IPS DF 6.9 (cell line): ENCODE data around the gene MYOD1.

Source experiments
- DNase-seq: peaks from one replicate; pipeline ENCODE4 v3.0.0-alpha.2; 2013; ENCODE audit warnings: low read depth, low spot score
- H3K27ac ChIP-seq: one replicate; pipeline ENCODE4 v1.5.1; 2013; ENCODE audit warnings: low read length, control low read depth
- H3K27me3 ChIP-seq: 2 replicates; pipeline ENCODE4 v1.6.1; 2013; ENCODE audit warnings: mild to moderate bottlenecking, low read length; ENCODE audit not compliant: control insufficient read depth, insufficient read depth
- H3K36me3 ChIP-seq: 2 replicates; pipeline ENCODE4 v1.6.1; 2013; ENCODE audit warnings: low read length; ENCODE audit not compliant: control insufficient read depth, insufficient read depth
- H3K4me1 ChIP-seq: 2 replicates; pipeline ENCODE4 v1.6.1; 2013; ENCODE audit warnings: low read length; ENCODE audit not compliant: control insufficient read depth, insufficient read depth
- H3K4me3 ChIP-seq: 2 replicates; pipeline ENCODE4 v1.5.1; 2013; ENCODE audit warnings: mild to moderate bottlenecking, low read length
- H3K9me3 ChIP-seq: 2 replicates; pipeline ENCODE4 v1.6.1; 2013; ENCODE audit warnings: low read length, inconsistent platforms; ENCODE audit not compliant: control insufficient read depth, insufficient read depth
- WGBS: extraction: QIAGEN DNeasy Blood & Tissue Kit; methylation state at CpG from one replicate; pipeline ENCODE4 v1.1.7; 2013; ENCODE audit warnings: mixed read lengths, missing lambda C conversion rate; ENCODE audit not compliant: insufficient read length, insufficient coverage; 5-methylcytosine and 5-hydroxymethylcytosine counted together

Gene MYOD1

DNA sequence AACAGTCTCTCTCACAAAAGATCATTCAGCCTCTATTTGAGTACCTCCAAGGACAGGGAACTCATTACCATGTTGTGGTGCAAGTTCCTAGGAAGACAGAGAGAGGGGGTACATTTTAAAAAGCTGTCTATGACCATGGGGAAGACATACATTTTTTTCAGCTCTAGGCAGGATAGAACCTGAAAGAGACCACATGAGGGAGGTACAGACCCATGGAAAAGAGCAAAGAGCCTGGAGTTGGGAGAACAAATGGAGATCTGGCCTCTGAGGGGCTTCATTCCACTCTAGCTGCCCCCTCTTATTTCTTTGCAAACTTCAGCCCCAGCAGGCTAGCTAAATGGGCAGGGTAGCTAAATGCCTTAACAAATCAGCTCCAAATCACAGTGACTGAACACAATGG lies 51.5 kb downstream of the MYOD1 start:
- Histone ChIP-seq H3K4me1 (no peaks in the 10 kb centered on the region), H3K27me3 (no peaks in the 10 kb centered on the region), H3K4me3 (no peak overlapping the region), H3K27ac (no peak overlapping the region), H3K9me3 (no peaks in the 10 kb centered on the region), H3K36me3 (no peaks in the 10 kb centered on the region)
- DNase-seq, result no peak

DNA sequence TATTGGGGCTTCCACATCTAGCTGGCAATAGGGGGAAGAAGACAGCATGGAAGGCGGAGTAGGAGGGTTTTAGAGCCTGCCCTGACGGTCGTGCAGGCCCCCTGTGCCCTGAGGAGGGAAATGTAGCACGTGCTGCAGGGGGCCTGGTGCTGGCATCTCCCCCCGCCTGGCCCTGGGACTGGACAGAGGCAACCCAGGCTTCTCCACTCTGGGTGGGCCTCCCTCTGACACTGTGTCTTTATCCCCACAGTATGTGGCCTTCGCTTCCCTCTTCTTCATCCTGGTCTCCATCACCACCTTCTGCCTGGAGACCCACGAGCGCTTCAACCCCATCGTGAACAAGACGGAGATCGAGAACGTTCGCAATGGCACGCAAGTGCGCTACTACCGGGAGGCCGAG lies 52.0 kb downstream of the MYOD1 start:
- no peak overlapping the region for H3K4me3 ChIP-seq
- no CpG with 5 or more reads among the region's 17 CpGs for WGBS
- no peaks in the 10 kb centered on the region for H3K27me3 ChIP-seq
- no peaks in the 10 kb centered on the region for H3K9me3 ChIP-seq
- no peaks in the 10 kb centered on the region for H3K36me3 ChIP-seq
- no peak overlapping the region for H3K27ac ChIP-seq
- no peaks in the 10 kb centered on the region for H3K4me1 ChIP-seq
- no peak for DNase-seq
